22Rv1 (cell line): ENCODE measurements around the gene P2RY8.

Experiments
- CTCF ChIP-seq: fragments of 450-650 bp; IDR thresholded peaks from 2 replicates; pipeline ENCODE4 v1.5.1; 2017; ENCODE audit warnings: mild to moderate bottlenecking
- ZFX ChIP-seq: fragments of 450-650 bp; IDR thresholded peaks from 2 replicates; pipeline ENCODE4 v1.6.1; 2017; ENCODE audit warnings: antibody characterized with exemption, borderline replicate concordance

GRCh38 chrX:1524874-1525582, 12.0 kb downstream of the P2RY8 start:
- TF ChIP-seq CTCF: no peak
- TF ChIP-seq ZFX: no peak
